ENCODE data around the gene KIAA1328.

Gene KIAA1328

GRCh38 chr18:37219257-37219656 is 390.3 kb downstream of the KIAA1328 start:
- H3K4me1 ChIP-seq (ENCODE audit: control insufficient read depth in 1 of 2, insufficient read depth in 2 of 2, low read length in 2 of 2), result no peaks in the 10 kb centered on the region
- no peaks in the 10 kb centered on the region for H3K27me3 ChIP-seq (ENCODE audit: control insufficient read depth in 1 of 2, insufficient read depth in 2 of 2, low read length in 2 of 2)
- H3K4me3 ChIP-seq (ENCODE audit: low read depth in 1 of 2, low read length in 2 of 2), result no peak overlapping the region
- H3K36me3 ChIP-seq (ENCODE audit: control insufficient read depth in 1 of 2, insufficient read depth in 2 of 2, low read length in 2 of 2), result no peaks in the 10 kb centered on the region
- peaks cover 0 to 5% of the 10 kb centered on the region in 2 donors for H3K9me3 ChIP-seq (ENCODE audit: control insufficient read depth in 1 of 2, low read length in 2 of 2)
- H3K27ac ChIP-seq (ENCODE audit: low read depth, low read length), result no peak overlapping the region
- no peak overlapping the region for H3K9ac ChIP-seq (ENCODE audit: low read depth in 1 of 2, low read length in 2 of 2)

GRCh38 chr18:37222354-37222998 is 393.5 kb downstream of the KIAA1328 start:
- Histone ChIP-seq H3K9me3 (ENCODE audit: control insufficient read depth in 1 of 2, low read length in 2 of 2) (peaks cover 0 to 5% of the 10 kb centered on the region in 2 donors), H3K36me3 (ENCODE audit: control insufficient read depth in 1 of 2, insufficient read depth in 2 of 2, low read length in 2 of 2) (no peaks in the 10 kb centered on the region), H3K9ac (ENCODE audit: low read depth in 1 of 2, low read length in 2 of 2) (no peak overlapping the region), H3K27ac (ENCODE audit: low read depth, low read length) (no peak overlapping the region), H3K4me1 (ENCODE audit: control insufficient read depth in 1 of 2, insufficient read depth in 2 of 2, low read length in 2 of 2) (no peaks in the 10 kb centered on the region), H3K27me3 (ENCODE audit: control insufficient read depth in 1 of 2, insufficient read depth in 2 of 2, low read length in 2 of 2) (no peaks in the 10 kb centered on the region), H3K4me3 (ENCODE audit: low read depth in 1 of 2, low read length in 2 of 2) (no peak overlapping the region)

DNA sequence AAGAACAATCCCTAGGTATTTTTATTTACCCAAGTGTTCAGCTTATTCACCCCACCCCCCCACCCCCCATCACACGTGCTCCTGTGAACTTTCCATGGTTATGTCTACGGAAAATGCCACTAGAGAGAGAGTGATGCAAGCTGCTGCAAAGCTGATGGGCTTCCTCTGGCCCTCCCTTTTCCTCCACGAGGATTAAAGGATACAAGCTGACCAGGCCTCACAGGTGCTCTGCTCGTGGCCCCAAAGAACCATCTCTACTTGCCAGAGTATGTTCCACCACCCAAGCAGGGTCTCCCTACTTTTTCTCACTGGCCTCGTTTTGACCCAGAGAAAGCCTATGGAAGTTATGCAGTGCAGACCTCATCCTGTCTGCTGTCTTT is 394.1 kb downstream of the KIAA1328 start:
- Histone ChIP-seq H3K27me3 (ENCODE audit: control insufficient read depth in 1 of 2, insufficient read depth in 2 of 2, low read length in 2 of 2) (no peaks in the 10 kb centered on the region), H3K4me1 (ENCODE audit: control insufficient read depth in 1 of 2, insufficient read depth in 2 of 2, low read length in 2 of 2) (no peaks in the 10 kb centered on the region), H3K4me3 (ENCODE audit: low read depth in 1 of 2, low read length in 2 of 2) (no peak overlapping the region), H3K9ac (ENCODE audit: low read depth in 1 of 2, low read length in 2 of 2) (no peak overlapping the region), H3K36me3 (ENCODE audit: control insufficient read depth in 1 of 2, insufficient read depth in 2 of 2, low read length in 2 of 2) (no peaks in the 10 kb centered on the region), H3K27ac (ENCODE audit: low read depth, low read length) (no peak overlapping the region), H3K9me3 (ENCODE audit: control insufficient read depth in 1 of 2, low read length in 2 of 2) (peaks cover 0 to 5% of the 10 kb centered on the region in 2 donors)

- Histone ChIP-seq H3K9ac (ENCODE audit: low read depth in 1 of 2, low read length in 2 of 2) (no peak overlapping the region), H3K27me3 (ENCODE audit: control insufficient read depth in 1 of 2, insufficient read depth in 2 of 2, low read length in 2 of 2) (no peaks in the 10 kb centered on the region), H3K9me3 (ENCODE audit: control insufficient read depth in 1 of 2, low read length in 2 of 2) (no peaks in the 10 kb centered on the region), H3K27ac (ENCODE audit: low read depth, low read length) (no peak overlapping the region), H3K36me3 (ENCODE audit: control insufficient read depth in 1 of 2, insufficient read depth in 2 of 2, low read length in 2 of 2) (no peaks in the 10 kb centered on the region), H3K4me3 (ENCODE audit: low read depth in 1 of 2, low read length in 2 of 2) (no peak overlapping the region), H3K4me1 (ENCODE audit: control insufficient read depth in 1 of 2, insufficient read depth in 2 of 2, low read length in 2 of 2) (no peaks in the 10 kb centered on the region)
Observed at GRCh38 chr18:37225279-37225678, 396.4 kb downstream of the KIAA1328 start.

DNA sequence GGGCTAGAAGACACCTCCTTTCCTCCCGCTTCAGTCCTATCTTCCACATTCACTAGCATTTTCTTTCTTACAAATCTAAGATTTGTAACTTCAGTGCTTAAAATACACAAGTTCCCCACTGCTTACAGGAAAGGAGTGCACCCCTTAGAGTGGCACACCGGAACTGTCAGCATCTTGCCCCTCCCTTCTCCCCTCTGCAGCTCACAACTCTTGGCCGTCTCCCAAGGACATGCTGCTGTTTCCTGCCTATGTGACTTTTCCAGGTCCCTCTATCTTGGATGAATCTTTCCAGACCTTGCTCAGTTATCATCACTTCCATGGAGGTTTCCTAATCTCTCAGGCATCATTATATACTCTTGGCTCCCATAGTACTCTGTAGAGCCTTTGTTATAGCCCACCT is 401.8 kb downstream of the KIAA1328 start:
- Histone ChIP-seq H3K4me1 (ENCODE audit: control insufficient read depth in 1 of 2, insufficient read depth in 2 of 2, low read length in 2 of 2) (no peaks in the 10 kb centered on the region), H3K36me3 (ENCODE audit: control insufficient read depth in 1 of 2, insufficient read depth in 2 of 2, low read length in 2 of 2) (no peaks in the 10 kb centered on the region), H3K27ac (ENCODE audit: low read depth, low read length) (no peak overlapping the region), H3K9ac (ENCODE audit: low read depth in 1 of 2, low read length in 2 of 2) (no peak overlapping the region), H3K27me3 (ENCODE audit: control insufficient read depth in 1 of 2, insufficient read depth in 2 of 2, low read length in 2 of 2) (no peaks in the 10 kb centered on the region), H3K9me3 (ENCODE audit: control insufficient read depth in 1 of 2, low read length in 2 of 2) (no peaks in the 10 kb centered on the region), H3K4me3 (ENCODE audit: low read depth in 1 of 2, low read length in 2 of 2) (no peak overlapping the region)

GRCh38 chr18:37231251-37231650 is 402.3 kb downstream of the KIAA1328 start:
- H3K9ac ChIP-seq (ENCODE audit: low read depth in 1 of 2, low read length in 2 of 2), result no peak overlapping the region
- H3K27me3 ChIP-seq (ENCODE audit: control insufficient read depth in 1 of 2, insufficient read depth in 2 of 2, low read length in 2 of 2), result no peaks in the 10 kb centered on the region
- H3K27ac ChIP-seq (ENCODE audit: low read depth, low read length), result no peak overlapping the region
- H3K4me3 ChIP-seq (ENCODE audit: low read depth in 1 of 2, low read length in 2 of 2), result no peak overlapping the region
- H3K9me3 ChIP-seq (ENCODE audit: control insufficient read depth in 1 of 2, low read length in 2 of 2), result no peaks in the 10 kb centered on the region
- H3K36me3 ChIP-seq (ENCODE audit: control insufficient read depth in 1 of 2, insufficient read depth in 2 of 2, low read length in 2 of 2), result no peaks in the 10 kb centered on the region
- H3K4me1 ChIP-seq (ENCODE audit: control insufficient read depth in 1 of 2, insufficient read depth in 2 of 2, low read length in 2 of 2), result no peaks in the 10 kb centered on the region

DNA sequence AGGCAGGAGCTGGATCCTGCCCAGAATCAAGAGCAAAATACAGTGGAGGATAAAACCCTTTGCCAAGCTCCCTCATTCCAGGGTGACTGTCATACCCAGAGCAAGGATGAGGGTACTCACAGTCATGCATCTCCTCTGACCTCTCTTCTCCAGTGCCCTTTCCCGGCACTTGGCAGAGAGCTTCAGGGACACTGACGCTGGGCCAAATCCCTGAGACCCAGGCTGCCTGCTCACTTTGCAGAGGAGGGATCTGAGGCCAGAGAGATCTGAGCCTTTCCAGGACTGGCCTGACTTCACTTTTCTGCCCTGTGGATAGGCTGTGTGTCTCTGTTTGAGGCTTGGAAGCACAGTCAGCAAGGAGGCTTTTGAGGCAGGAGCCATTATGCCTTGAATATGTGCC is 406.7 kb downstream of the KIAA1328 start:
- Histone ChIP-seq H3K27ac (ENCODE audit: low read depth, low read length) (no peak overlapping the region), H3K27me3 (ENCODE audit: control insufficient read depth in 1 of 2, insufficient read depth in 2 of 2, low read length in 2 of 2) (no peaks in the 10 kb centered on the region), H3K4me3 (ENCODE audit: low read depth in 1 of 2, low read length in 2 of 2) (no peak overlapping the region), H3K9me3 (ENCODE audit: control insufficient read depth in 1 of 2, low read length in 2 of 2) (no peaks in the 10 kb centered on the region), H3K36me3 (ENCODE audit: control insufficient read depth in 1 of 2, insufficient read depth in 2 of 2, low read length in 2 of 2) (no peaks in the 10 kb centered on the region), H3K4me1 (ENCODE audit: control insufficient read depth in 1 of 2, insufficient read depth in 2 of 2, low read length in 2 of 2) (no peaks in the 10 kb centered on the region), H3K9ac (ENCODE audit: low read depth in 1 of 2, low read length in 2 of 2) (no peak overlapping the region)

- Histone ChIP-seq H3K27ac (ENCODE audit: low read depth, low read length) (no peak overlapping the region), H3K27me3 (ENCODE audit: control insufficient read depth in 1 of 2, insufficient read depth in 2 of 2, low read length in 2 of 2) (no peaks in the 10 kb centered on the region), H3K4me1 (ENCODE audit: control insufficient read depth in 1 of 2, insufficient read depth in 2 of 2, low read length in 2 of 2) (no peaks in the 10 kb centered on the region), H3K4me3 (ENCODE audit: low read depth in 1 of 2, low read length in 2 of 2) (no peak overlapping the region), H3K36me3 (ENCODE audit: control insufficient read depth in 1 of 2, insufficient read depth in 2 of 2, low read length in 2 of 2) (no peaks in the 10 kb centered on the region), H3K9me3 (ENCODE audit: control insufficient read depth in 1 of 2, low read length in 2 of 2) (no peaks in the 10 kb centered on the region), H3K9ac (ENCODE audit: low read depth in 1 of 2, low read length in 2 of 2) (no peak overlapping the region)
Observed at GRCh38 chr18:37238282-37239108, 409.6 kb downstream of the KIAA1328 start.

- no peaks in the 10 kb centered on the region for H3K36me3 ChIP-seq (ENCODE audit: control insufficient read depth in 1 of 2, insufficient read depth in 2 of 2, low read length in 2 of 2)
- no peak overlapping the region for H3K9ac ChIP-seq (ENCODE audit: low read depth in 1 of 2, low read length in 2 of 2)
- H3K9me3 ChIP-seq (ENCODE audit: control insufficient read depth in 1 of 2, low read length in 2 of 2), result no peaks in the 10 kb centered on the region
- H3K27ac ChIP-seq (ENCODE audit: low read depth, low read length), result no peak overlapping the region
- H3K4me1 ChIP-seq (ENCODE audit: control insufficient read depth in 1 of 2, insufficient read depth in 2 of 2, low read length in 2 of 2), result no peaks in the 10 kb centered on the region
- H3K27me3 ChIP-seq (ENCODE audit: control insufficient read depth in 1 of 2, insufficient read depth in 2 of 2, low read length in 2 of 2), result no peaks in the 10 kb centered on the region
- no peak overlapping the region for H3K4me3 ChIP-seq (ENCODE audit: low read depth in 1 of 2, low read length in 2 of 2)
Observed at GRCh38 chr18:37242091-37242490, 413.2 kb downstream of the KIAA1328 start.

GRCh38 chr18:37242826-37243560 is 414.1 kb downstream of the KIAA1328 start:
- Histone ChIP-seq H3K27me3 (ENCODE audit: control insufficient read depth in 1 of 2, insufficient read depth in 2 of 2, low read length in 2 of 2) (no peaks in the 10 kb centered on the region), H3K9ac (ENCODE audit: low read depth in 1 of 2, low read length in 2 of 2) (no peak overlapping the region), H3K9me3 (ENCODE audit: control insufficient read depth in 1 of 2, low read length in 2 of 2) (no peaks in the 10 kb centered on the region), H3K4me1 (ENCODE audit: control insufficient read depth in 1 of 2, insufficient read depth in 2 of 2, low read length in 2 of 2) (no peaks in the 10 kb centered on the region), H3K4me3 (ENCODE audit: low read depth in 1 of 2, low read length in 2 of 2) (no peak overlapping the region), H3K27ac (ENCODE audit: low read depth, low read length) (no peak overlapping the region), H3K36me3 (ENCODE audit: control insufficient read depth in 1 of 2, insufficient read depth in 2 of 2, low read length in 2 of 2) (no peaks in the 10 kb centered on the region)

All from duodenal mucosa (tissue), 2 donors.